Purkinje cell (primary cell): ENCODE results near the gene SCN9A. TPM values are rescaled to one million over a fixed set of nuclear protein-coding genes. Genes with fewer than 3 reads are reported as not detected.

Experiments
- polyA plus RNA-seq: library from polyadenylated mRNA; unstranded; fragments of >200 nt; fragmentation: Nextera tagmentation; gene quantifications from 2 replicates; pipeline ENCODE4 v1.2.1, GENCODE V29; 2014

SCN9A gene
- 0.07 and 1.1 TPM in 2 replicates for polyA plus RNA-seq

GRCh38 chr2:166375736-166376487 is at the start of gene SCN9A:
Gene SCN9A (minus strand): TSS chr2:166375944. CDS start chr2:166311756, 64,188 bp downstream.

Other genes starting within 250 kb of the SCN9A start
- 76.2 and 109 TPM in 2 replicates for gene SCN1A, start 247.9 kb downstream of the SCN9A start, polyA plus RNA-seq
- gene SCN7A, start 118.3 kb upstream of the SCN9A start, polyA plus RNA-seq = 0.34 TPM in 1 of 2 replicates, not detected in the other